H1 (cell line): ENCODE measurements around the gene MUSTN1.

ENCODE experiments used
- EP300 ChIP-seq, 2 experiments: IDR thresholded peaks; 1 replicate in 1 of 2; 2 replicates in 1 of 2; pipeline ENCODE4 v1.6.1; 2011 to 2012; ENCODE audit warnings: low read depth in 2 of 2, low read length in 2 of 2, mild to moderate bottlenecking in 2 of 2, borderline replicate concordance in 1 of 2, inconsistent platforms in 1 of 2, moderate library complexity in 1 of 2
- EZH2 ChIP-seq: fragments of 200-600 bp; sonication (generic); IDR thresholded peaks from 2 replicates; pipeline ENCODE4 v1.7.1; 2012; ENCODE audit warnings: low read depth, mild to moderate bottlenecking, moderate library complexity, low read length, inconsistent platforms; ENCODE audit not compliant: severe bottlenecking
- TF ChIP-seq, protein P1 (sequence below), 3 experiments: IDR thresholded peaks; 1 replicate in 2 of 3; 2 replicates in 1 of 3; pipeline versions ENCODE4 v1.5.1 to v1.6.1; 2011; ENCODE audit warnings: low read length in 3 of 3, mild to moderate bottlenecking in 3 of 3, inconsistent platforms in 2 of 3, low read depth in 1 of 3, moderate library complexity in 1 of 3; ENCODE audit not compliant: insufficient read depth in 1 of 3; ENCODE audit errors: control extremely low read depth in 1 of 3
- TF ChIP-seq, protein P2 (sequence below): fragments of 300-600 bp; sonication (generic); IDR thresholded peaks from 2 replicates; pipeline ENCODE4 v1.7.1; 2012; ENCODE audit warnings: low read length, moderate library complexity, mild to moderate bottlenecking, inconsistent platforms; ENCODE audit not compliant: insufficient replicate concordance

DNA sequence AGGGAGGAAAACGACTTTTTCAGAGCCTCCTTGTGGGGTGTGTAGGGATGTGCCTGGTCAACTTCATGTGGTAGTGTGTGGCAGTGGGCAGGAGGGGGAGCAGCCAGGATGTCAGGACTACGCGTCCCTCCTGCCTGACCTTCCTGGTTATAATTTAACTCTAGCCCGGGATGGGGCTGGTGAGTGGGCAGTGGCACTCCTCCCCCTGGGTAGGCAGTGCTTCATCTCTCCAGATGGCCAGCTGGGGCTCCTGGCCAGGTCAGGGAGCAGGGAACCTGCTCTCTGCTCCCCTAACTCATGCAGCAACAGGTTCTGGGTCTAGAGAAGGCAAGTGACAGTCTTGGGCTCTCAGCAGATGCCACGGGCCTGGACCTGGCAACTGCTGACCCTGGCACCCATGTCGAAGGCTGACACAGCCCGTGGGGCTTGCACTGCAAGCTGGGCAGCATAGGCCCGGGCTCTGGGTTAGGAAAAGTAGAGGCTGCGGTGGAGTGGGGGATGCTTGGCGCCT, 6.9 kb downstream of the MUSTN1 start:
- TF ChIP-seq EZH2 (no peak), EP300 (IDR thresholded peaks at IDR 0.05; ENCODE audit: borderline replicate concordance in 1 of 2, low read depth in 2 of 2, low read length in 2 of 2) (no peak)
- TF ChIP-seq, protein P1, sequence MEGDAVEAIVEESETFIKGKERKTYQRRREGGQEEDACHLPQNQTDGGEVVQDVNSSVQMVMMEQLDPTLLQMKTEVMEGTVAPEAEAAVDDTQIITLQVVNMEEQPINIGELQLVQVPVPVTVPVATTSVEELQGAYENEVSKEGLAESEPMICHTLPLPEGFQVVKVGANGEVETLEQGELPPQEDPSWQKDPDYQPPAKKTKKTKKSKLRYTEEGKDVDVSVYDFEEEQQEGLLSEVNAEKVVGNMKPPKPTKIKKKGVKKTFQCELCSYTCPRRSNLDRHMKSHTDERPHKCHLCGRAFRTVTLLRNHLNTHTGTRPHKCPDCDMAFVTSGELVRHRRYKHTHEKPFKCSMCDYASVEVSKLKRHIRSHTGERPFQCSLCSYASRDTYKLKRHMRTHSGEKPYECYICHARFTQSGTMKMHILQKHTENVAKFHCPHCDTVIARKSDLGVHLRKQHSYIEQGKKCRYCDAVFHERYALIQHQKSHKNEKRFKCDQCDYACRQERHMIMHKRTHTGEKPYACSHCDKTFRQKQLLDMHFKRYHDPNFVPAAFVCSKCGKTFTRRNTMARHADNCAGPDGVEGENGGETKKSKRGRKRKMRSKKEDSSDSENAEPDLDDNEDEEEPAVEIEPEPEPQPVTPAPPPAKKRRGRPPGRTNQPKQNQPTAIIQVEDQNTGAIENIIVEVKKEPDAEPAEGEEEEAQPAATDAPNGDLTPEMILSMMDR (IDR thresholded peaks at IDR 0.05; ENCODE audit: control extremely low read depth in 1 of 3, insufficient read depth in 1 of 3, low read depth in 1 of 3, low read length in 3 of 3): peak in 2 of 3 experiments; percentile 50 to 56; a peak in 2 of 4 replicates
- TF ChIP-seq, protein P2, sequence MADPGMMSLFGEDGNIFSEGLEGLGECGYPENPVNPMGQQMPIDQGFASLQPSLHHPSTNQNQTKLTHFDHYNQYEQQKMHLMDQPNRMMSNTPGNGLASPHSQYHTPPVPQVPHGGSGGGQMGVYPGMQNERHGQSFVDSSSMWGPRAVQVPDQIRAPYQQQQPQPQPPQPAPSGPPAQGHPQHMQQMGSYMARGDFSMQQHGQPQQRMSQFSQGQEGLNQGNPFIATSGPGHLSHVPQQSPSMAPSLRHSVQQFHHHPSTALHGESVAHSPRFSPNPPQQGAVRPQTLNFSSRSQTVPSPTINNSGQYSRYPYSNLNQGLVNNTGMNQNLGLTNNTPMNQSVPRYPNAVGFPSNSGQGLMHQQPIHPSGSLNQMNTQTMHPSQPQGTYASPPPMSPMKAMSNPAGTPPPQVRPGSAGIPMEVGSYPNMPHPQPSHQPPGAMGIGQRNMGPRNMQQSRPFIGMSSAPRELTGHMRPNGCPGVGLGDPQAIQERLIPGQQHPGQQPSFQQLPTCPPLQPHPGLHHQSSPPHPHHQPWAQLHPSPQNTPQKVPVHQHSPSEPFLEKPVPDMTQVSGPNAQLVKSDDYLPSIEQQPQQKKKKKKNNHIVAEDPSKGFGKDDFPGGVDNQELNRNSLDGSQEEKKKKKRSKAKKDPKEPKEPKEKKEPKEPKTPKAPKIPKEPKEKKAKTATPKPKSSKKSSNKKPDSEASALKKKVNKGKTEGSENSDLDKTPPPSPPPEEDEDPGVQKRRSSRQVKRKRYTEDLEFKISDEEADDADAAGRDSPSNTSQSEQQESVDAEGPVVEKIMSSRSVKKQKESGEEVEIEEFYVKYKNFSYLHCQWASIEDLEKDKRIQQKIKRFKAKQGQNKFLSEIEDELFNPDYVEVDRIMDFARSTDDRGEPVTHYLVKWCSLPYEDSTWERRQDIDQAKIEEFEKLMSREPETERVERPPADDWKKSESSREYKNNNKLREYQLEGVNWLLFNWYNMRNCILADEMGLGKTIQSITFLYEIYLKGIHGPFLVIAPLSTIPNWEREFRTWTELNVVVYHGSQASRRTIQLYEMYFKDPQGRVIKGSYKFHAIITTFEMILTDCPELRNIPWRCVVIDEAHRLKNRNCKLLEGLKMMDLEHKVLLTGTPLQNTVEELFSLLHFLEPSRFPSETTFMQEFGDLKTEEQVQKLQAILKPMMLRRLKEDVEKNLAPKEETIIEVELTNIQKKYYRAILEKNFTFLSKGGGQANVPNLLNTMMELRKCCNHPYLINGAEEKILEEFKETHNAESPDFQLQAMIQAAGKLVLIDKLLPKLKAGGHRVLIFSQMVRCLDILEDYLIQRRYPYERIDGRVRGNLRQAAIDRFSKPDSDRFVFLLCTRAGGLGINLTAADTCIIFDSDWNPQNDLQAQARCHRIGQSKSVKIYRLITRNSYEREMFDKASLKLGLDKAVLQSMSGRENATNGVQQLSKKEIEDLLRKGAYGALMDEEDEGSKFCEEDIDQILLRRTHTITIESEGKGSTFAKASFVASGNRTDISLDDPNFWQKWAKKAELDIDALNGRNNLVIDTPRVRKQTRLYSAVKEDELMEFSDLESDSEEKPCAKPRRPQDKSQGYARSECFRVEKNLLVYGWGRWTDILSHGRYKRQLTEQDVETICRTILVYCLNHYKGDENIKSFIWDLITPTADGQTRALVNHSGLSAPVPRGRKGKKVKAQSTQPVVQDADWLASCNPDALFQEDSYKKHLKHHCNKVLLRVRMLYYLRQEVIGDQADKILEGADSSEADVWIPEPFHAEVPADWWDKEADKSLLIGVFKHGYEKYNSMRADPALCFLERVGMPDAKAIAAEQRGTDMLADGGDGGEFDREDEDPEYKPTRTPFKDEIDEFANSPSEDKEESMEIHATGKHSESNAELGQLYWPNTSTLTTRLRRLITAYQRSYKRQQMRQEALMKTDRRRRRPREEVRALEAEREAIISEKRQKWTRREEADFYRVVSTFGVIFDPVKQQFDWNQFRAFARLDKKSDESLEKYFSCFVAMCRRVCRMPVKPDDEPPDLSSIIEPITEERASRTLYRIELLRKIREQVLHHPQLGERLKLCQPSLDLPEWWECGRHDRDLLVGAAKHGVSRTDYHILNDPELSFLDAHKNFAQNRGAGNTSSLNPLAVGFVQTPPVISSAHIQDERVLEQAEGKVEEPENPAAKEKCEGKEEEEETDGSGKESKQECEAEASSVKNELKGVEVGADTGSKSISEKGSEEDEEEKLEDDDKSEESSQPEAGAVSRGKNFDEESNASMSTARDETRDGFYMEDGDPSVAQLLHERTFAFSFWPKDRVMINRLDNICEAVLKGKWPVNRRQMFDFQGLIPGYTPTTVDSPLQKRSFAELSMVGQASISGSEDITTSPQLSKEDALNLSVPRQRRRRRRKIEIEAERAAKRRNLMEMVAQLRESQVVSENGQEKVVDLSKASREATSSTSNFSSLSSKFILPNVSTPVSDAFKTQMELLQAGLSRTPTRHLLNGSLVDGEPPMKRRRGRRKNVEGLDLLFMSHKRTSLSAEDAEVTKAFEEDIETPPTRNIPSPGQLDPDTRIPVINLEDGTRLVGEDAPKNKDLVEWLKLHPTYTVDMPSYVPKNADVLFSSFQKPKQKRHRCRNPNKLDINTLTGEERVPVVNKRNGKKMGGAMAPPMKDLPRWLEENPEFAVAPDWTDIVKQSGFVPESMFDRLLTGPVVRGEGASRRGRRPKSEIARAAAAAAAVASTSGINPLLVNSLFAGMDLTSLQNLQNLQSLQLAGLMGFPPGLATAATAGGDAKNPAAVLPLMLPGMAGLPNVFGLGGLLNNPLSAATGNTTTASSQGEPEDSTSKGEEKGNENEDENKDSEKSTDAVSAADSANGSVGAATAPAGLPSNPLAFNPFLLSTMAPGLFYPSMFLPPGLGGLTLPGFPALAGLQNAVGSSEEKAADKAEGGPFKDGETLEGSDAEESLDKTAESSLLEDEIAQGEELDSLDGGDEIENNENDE: no peak
